ENCODE data around the gene POLK.
"Not testable (repeated sequence)": the region's sequence is repeated elsewhere in the genome, so short reads cannot be mapped to it uniquely, and the experiment has no call there.

Gene POLK

DNA sequence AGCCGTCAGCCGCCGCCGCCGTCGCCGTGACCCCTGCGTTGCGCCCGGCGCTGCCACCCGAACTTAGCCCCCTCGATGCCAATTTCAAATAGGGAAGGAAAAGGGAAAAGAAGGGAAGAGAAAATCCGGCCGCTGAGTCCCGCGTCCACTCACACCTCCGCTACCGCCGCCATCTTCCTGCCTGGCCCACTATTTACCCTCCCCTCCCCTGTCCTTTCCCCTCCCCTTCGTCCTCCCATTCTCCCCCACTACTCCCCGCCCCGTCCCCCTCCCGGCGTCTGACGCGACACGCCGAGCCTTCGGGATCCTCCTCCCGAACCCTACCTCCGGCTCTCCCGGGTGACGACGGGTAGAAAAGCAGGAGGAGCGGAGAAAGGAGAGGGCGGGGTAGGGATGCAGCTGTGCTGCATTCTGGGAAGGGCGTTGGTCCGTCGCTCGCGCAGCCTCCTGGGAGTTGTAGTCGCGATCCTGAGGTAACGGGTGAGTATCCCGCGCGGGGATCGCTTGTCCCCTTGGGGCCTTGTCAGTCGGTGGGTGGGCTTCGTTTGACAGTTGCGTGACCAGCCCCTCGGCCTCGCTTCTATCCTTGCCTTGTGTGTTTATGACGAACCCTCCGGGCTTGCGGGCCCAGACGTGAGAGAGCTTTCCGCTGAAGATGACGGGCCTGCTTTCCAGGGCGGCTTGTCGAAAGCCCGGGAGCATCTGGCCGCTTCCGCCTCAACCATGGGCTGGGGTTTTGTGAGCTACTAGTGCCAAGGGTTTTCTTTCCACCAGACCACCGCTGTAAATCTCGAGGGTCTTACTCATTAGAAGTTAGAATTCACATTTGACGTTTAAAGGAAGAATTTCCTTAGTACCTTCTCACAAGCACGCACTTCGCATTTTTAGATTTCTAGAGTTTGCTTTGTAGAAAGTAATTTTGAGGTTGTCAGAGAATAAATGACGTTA is at the start of gene POLK, which contains the start of gene CERT1:
POLK (plus strand) TSS at position 457 of the 948 bp plus-strand sequence.
CERT1 (minus strand) TSS at position 195 of the 948 bp plus-strand sequence. CDS start 422 bp downstream, outside the sequence.
- peak; percentile 97 for DNase-seq (ENCODE audit: low spot score)

DNA sequence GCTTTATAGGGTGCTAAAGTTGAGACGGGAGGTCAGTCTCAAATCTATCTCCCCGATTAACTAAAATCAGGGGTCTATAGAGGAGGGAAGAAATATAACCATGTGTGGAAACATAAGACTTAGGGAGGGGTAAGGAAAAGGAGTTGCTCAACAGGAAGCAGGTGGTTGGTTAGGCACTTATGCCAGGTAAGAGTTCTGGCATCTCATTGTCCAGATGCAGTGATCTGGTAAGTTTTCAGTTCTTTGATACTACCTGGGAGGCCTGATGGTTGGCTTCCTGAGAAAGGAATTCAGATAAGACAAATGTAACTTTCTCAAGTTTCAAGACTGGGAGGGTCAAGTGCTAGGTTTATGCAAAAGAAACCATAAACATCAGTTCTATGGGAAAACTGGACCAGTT is 48.0 kb upstream of the POLK start:
- no peak for DNase-seq (ENCODE audit: low spot score)

DNA sequence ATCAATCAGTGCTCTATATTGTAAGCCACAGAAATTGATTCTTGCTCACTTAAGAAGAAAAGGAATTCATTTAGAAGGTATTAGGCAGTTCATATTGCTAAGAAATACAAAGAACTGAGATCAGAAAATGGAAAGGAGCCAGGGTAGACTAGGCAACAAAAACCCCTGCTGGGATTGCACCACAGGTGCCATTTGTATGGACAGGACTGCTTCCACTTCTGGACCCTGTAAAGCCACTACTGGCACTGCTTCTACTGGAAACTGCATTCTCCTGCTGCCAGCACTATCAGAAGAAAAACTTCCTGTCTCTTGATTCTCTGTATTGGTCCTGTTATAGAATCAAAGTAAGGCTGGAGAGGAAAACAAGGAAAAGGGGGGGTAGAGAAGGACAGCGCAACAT is 46.2 kb upstream of the POLK start:
- no peak for DNase-seq (ENCODE audit: low spot score)

DNA sequence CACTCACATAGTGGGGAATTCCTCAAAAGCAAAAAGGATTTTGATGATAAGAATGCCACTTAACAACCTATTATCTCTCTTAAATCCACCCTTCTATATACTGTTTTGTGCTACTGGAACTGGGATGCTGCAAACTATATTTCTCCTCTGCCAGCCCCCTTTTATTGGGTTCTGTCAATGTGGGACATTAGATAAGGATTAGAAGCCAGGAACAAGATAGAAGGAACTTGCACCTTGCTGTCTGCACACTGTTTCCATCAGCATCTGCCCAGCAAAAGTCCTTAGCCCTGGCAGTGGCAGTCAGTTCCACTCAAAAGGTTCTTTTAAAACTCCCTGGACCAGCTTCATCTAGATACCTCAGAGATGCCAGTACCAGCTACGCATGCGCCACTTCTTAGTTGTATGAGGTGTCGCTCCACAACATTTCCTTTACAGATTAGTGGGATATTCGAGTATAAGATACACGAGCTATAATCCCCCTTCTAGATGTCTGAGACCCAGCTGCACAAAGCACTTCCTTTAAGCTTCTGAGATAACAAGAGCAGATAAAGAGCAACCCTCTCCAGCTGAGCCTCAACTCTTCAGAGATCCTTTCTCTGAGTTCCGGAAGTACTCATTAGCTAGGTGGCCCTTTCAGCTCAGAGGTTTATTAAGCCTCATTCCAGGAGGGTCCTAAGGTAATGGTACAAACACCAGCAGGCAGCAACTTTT is 45.5 kb upstream of the POLK start:
- no peak for DNase-seq (ENCODE audit: low spot score)

DNA sequence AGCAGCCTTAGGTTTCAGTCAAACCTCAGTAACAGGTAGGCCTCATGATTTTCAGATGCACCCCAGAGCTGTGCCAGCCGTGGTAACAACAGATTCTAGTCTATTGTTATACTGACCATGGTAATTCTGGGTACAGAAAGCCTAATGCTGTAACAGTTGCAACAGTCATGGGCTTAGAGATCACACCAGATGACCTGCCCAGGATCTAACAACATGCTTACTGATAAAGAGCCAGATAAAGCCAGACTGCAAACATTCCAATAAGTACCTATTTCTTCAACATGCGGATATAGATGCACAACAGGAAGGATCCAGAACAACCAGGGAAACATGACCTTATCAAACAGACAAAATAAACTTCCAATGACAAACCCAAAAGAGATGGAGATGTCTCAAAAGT is 43.1 kb upstream of the POLK start:
- DNase-seq (ENCODE audit: low spot score): no peak

DNA sequence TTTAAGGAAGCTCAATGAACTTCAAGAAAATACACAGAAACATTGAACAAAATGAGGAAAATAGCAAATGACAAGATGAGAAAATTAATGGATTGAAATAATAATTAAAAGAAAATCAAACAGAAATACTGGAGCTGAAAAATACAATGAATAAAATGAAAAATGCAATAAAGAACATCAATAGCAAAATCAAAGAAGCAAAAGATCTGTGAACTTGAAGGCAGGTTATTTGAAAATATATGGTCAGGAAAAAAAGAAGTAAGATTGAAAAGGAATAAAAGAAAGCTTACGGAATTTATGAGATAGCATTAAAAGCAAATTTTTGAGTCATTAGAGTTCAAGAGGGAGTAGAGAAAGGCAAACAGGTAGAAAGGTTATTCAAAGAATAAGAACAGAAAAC is 42.7 kb upstream of the POLK start:
- DNase-seq (ENCODE audit: low spot score): no peak

DNA sequence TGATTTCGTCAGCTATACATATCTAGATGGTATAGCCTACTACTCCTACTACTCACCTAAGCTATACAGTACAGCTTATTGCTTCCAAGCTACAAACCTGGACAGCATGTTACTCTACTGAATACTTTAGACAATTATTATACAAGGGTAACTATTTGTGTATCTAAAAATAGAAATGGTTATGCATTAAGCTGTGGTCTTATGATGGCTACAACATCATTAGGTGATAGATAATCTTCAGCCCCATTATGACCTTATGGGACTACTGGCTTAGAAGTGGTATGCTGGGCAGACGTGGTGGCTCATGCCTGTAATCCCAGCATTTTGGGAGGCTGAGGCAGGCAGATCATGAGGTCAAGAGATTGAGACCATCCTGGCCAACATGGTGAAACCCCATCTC is 40.5 kb upstream of the POLK start:
- no peak for DNase-seq (ENCODE audit: low spot score)

DNA sequence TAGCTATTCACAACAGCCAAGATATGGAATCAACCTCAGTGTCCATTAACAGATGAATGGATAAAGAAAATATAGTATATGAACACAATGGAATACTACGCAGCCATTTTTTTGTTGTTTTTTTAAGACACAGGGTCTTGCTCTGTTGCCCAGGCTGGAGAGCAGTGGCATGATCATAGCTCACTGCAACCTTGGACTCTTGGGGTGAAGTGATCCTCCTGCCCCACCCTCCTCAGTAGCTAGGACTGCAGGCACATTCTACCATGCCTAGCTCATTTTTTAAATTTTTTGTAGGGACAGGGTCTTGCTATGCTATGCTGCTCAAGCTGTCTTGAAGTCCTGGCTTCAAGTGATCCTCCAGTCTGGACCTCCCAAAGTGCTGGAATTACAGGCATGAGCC is 38.7 kb upstream of the POLK start:
- DNase-seq (ENCODE audit: low spot score): no peak

DNA sequence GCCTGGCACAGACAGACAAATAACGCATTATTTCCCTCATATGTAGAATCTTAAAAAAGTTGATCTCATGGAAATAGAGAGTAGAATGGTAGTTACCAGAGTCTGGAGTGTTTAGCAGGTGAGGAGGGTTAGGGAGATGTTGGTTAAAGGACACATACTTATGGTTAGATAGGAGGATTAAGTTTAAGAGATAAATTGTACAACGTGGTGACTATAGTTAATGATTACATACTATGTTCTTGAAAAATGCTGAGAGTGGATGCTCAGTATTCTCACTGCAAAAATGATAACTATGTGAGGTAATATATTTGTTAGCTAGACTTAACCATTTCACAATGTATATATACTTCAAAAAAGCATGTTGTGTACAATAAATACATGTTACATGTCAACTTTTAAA is 38.2 kb upstream of the POLK start:
- no peak for DNase-seq (ENCODE audit: low spot score)

DNA sequence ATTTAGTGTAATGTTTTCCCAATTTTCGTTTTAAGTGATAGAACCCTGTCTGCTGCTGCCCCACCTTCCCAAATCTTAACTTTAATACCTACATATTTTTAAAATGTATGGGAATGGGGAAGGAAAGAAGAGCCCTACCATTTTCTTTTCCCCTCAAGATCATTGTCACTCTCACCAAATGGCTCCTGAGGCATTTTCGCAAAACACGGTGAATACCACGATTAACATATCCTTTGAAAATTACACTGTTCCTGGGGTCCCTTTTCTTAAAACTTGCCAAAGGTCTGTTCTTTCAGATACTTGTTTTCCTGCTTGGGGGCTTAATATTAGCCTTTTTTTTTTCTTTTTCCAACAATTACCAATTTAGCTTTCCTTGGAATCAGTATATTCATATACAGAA is 36.3 kb upstream of the POLK start:
- no peak for DNase-seq (ENCODE audit: low spot score)

DNA sequence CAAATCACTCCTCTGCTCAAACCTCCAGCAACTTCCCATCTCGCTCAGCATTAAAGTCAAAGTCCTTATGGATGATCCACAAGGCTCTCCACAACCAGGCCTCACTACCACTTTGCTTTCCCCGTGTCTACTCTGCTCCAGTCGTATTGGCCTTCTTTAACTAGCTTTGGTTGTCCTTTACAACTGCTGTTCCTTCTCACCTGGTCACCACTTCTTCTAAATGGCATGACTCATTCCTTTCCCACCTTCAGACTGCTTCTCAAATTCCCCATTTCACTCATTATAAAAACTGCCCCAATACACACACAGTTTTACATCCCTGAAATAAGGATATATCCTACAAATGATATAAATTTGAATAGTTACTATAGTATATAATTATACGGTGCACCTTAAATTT is 30.7 kb upstream of the POLK start:
- no peak for DNase-seq (ENCODE audit: low spot score)

DNA sequence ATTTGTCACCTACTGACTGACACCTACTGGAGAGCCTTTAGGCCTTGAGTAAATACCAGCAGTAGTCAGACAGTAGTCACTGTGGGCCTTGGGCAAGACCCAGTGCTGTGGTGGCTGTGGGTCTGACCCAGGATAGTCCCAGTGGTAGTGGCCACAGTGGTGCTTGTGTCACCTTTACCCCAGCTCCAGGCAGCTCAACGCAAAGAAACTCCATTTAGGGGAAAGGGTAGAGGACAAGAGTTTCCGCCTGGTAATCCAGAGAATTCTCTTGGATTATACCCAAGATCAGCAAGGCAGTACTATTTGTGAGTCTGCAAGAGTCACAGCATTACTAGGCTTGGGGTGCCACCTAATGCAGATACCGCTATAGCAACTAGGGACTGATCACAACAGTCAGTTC is 29.2 kb upstream of the POLK start:
- no peak for DNase-seq (ENCODE audit: low spot score)

DNA sequence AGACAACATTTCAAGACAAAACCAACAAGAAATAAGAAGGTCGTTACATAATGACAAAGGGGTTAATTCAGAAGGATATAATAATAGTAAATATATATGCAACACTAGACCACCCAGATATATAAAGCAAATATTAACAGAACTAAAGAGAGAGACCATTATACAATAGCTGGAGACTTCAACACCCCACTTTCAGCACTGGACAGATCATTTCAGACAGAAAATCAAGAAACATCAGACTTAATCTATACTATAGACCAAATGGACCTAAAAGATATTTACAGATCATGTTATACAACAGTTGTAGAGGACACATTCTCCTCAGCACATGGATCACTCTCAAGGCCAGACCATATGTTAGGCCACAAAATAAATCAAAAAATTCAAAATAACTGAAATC is 27.1 kb upstream of the POLK start:
- DNase-seq (ENCODE audit: low spot score): no peak

DNA sequence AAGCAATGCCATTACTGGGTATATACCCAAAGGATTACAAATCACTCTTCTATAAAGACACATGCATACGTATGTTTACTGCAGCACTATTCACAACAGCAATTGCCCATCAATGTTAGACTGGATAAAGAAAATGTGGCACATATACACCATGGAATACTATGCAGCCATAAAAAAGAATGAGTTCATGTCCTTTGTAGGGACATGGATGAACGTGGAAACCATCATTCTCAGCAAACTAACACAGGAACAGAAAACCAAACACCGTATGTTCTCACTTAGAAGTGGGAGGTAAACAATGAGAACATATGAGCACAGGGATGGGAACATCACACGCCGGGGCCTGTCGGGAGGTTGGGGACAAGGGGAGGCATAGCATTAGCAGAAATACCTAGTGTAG is 21.8 kb upstream of the POLK start:
- DNase-seq (ENCODE audit: low spot score): not testable (repeated sequence)

DNA sequence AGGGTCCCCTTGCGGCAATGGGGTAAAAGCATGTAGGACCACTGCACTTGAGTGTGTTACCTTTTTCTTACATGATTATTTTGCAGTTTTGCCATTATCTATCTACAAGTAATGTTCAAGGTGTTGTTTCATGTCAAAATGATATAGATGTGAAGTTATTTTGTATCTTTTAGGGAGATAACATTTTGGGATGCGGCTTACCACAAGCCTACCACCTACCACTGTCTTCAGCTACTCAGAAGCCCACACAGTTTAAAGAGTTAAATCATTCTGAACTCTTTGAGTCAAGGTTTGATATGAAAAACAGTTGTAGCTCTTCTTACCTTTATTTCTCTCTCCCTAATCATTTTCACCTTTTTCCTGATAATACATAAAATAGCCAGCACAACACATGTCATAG is 20.1 kb upstream of the POLK start:
- DNase-seq (ENCODE audit: low spot score): no peak

DNA sequence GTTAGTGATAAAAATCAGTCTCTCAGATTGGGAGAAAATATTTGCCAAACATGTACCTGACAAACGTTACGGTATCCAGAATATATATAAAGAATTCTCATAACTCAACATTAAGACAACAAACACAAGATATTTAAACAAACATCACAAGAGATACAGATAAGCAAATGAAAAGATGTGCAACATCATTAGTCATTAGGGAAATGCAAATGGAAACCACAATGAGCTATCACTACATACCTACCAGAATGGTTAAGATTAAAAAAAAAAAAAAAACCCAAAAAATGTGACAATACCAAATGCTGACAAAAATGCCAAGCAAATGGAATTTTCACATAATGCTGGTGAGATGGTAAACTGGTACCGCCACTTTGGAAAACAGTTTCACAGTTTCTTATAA is 15.7 kb upstream of the POLK start:
- DNase-seq (ENCODE audit: low spot score): no peak

DNA sequence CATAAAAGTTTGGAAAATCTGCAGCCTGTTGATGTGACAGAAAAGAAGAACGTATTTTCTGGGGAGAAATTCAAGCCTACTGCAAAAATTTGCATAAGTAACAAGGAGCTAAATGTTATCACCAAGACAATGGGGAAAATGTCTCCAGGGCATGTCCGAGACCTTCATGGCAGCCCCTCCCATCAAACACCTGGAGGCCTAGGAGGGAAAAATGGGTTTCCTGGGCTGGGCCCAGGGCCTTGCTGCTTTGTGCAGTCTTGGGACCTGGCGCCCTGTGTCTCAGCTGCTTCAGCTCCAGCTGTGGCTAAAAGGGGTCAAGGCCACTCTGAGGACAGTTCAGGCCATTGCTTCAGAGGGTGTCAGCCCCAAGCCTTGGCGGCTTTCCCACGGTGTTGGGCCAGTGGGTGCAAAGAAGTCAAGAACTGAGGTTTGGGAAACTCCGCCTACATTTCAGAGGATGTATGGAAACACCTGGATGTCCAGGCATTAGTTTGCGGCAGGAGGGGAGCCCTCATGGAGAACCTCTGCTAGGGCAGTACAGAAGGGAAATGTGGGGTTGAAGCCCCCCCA is 13.4 kb upstream of the POLK start:
- no peak for DNase-seq (ENCODE audit: low spot score)

DNA sequence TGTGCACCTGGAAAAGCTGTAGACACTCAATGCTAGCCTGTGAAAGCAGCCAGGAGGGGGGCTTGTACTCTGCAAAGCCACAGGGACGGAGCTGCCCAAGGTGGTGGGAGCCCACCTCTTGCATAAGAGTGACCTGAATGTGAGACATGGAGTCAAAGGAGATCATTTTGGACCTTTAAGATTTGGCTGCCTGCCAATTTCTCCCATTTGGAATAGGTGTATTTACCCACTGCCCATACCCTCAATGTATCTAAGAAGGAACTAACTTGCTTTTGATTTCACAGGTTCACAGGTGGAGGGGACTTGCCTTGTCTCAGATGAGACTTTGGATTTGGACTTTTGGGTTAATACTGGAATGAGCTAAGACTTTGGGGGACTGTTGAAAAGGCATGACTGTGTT is 12.8 kb upstream of the POLK start:
- not testable (repeated sequence) for DNase-seq (ENCODE audit: low spot score)

DNA sequence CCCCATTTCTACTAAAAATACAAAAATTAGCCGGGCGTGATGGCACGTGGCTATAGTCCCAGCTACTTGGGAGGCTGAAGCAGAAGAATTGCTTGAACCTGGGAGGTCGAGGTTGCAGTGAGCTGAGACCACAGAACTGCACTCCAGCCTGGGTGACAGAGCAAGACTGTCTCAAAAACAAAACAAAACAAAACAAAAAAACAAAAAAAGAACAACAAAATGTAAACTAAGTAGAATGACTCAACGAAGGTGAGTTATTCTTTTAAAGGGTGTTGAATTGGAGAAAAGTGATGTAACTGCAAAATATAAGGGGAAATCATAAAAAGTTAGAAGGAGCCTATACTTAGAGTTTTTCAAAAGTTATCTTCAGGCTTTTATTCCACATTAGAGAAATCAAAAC is 6.6 kb upstream of the POLK start:
- DNase-seq (ENCODE audit: low spot score): not testable (repeated sequence)

DNA sequence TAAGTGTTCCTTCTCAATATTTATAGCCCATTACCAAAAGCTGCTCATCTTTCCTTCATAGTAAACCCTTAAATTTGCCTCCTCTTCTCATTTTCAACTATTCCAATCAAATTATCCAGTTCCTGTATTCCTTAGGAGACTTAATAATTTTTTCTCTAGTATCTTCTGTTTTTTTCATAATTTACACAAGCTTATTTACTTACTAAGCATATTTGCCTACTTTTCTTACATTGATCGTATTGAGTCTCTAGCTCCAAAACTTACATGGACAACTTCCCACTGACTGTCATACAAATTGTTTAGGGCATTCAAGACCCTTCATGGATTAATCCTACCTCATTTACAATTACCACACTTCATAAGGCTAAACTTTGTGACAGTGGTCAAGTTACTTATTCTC is 3.9 kb upstream of the POLK start:
- DNase-seq (ENCODE audit: low spot score): no peak

DNA sequence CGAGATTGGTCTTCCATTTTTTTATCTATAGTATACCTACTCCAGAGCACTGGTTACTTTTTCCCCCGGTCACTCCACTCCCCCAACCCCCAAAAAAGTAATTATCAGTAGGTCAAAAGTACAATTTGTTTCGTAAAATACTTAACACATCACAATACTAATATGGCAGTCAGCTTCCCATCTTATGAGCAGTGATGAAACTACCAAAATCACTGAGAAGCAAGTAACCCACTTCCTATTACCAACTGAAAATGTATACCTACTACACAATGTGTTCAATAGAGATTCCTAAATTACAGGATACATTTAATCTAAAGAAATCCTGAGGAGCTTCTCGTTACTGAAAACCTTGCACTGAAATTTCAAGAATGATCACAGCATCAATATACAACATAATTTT is 2.1 kb upstream of the POLK start:
- no peak for DNase-seq (ENCODE audit: low spot score)

DNA sequence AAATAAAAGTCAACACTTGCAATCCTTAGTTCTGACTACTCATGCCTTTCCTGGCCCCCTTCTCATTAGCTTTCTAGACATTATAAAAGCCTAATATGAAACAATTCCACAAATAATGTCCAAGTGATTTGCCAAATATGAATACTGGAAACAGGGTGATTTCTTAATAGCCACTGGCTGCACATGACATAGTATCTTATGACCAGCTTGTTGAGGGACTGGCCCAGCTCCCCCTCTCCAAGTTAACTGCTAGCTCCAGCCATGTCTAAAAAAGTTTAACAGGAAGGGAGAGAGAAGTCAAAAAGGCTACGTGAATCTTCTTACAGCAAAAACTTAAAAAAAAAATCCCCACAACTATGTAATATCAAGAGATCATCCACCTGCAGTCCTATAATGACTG is 1.7 kb upstream of the POLK start:
- DNase-seq (ENCODE audit: low spot score): no peak

DNA sequence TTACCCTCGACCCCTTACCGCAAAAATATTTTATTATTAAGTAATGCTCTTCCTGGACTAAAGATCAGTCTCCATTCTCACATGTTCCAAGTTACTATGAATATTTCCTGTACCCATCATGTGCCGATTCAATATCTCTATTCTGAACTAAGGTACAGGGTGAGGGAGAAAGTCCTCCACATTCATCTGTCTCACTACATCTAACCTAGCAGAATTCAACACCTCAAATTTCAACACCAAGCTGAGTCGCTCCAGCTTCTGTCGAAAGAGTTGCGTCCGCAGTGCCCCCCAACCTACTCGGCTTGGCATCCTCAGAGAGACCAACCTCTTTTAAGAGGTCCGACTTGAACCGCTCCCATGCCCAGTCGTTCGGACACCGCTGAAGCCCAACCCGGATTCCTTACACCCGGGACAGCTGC is 1.3 kb upstream of the POLK start:
- peak; percentile 2 for DNase-seq (ENCODE audit: low spot score)
